Mucosa of stomach (tissue), 1 donor: Measurements from ENCODE around the gene AASDHPPT.
A peak's percentile ranks its signal among the peaks of the same experiment; 100 is the strongest.

Experiments
- H3K27me3 ChIP-seq: one replicate; pipeline ENCODE4 v1.7.0; 2013; ENCODE audit warnings: mild to moderate bottlenecking, low read length; ENCODE audit not compliant: control insufficient read depth, insufficient read depth
- H3K36me3 ChIP-seq: one replicate; pipeline ENCODE4 v1.7.0; 2013; ENCODE audit warnings: low read length; ENCODE audit not compliant: control insufficient read depth, insufficient read depth
- H3K4me1 ChIP-seq: one replicate; pipeline ENCODE4 v1.7.0; 2013; ENCODE audit warnings: mild to moderate bottlenecking, low read length; ENCODE audit not compliant: control insufficient read depth, insufficient read depth
- H3K4me3 ChIP-seq: one replicate; pipeline ENCODE4 v1.7.0; 2013; ENCODE audit warnings: low read length
- H3K9ac ChIP-seq: one replicate; pipeline ENCODE4 v1.7.0; 2013; ENCODE audit warnings: mild to moderate bottlenecking, low read length, moderate library complexity
- H3K9me3 ChIP-seq: one replicate; pipeline ENCODE4 v1.7.0; 2013; ENCODE audit warnings: mild to moderate bottlenecking, low read length, moderate library complexity; ENCODE audit not compliant: control insufficient read depth
- donor health status: Pancreatic carcinoma.

Gene AASDHPPT

DNA sequence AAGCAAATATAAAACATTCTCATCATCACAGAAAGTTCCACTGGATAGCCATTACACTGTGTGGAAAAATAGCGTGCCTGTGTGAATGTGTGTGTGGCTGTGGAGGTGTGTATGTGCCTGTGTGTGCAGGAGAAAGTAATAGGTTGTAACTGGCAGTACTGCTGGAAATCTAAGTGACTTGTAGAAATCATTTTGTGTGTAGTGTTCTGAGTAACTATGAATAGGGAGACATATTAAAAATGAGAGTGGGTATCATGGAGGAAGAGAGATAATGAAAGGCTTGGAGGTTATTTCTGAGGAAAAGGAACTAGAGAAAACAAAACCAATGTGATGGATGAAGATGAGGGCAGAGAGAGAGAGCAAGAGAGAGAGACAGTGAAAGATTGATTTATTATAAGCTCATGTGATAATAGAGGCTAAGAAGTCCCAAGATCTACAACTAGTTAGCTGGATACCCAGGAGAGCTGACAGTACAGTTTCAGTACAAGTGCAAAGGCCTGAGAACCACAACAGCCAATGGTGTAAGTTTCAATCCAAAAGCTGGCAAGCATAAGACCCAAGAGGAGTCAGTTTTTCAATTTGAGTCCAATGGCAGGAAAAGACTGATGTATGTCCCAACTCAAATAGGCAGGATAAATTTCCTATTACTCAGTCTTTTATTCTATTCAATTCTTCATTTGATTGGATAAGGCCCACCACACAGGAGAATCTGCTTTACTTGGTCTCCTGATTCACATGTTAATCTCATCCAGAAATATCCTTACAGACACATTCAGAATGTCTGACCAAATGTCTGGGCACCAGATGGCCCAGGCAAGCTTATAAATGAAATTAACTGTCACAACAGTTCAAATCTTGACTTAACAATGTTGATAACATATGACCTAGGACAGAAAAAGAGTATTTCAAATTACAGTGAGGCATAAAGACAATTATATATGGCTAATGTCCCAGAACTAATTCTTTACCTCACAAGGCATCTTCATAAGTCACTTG, 15.2 kb upstream of the AASDHPPT start:
- Histone ChIP-seq H3K4me1 (no peaks in the 10 kb centered on the region), H3K4me3 (no peak overlapping the region), H3K9ac (no peak overlapping the region), H3K27me3 (no peaks in the 10 kb centered on the region), H3K36me3 (no peaks in the 10 kb centered on the region), H3K9me3 (no peaks in the 10 kb centered on the region)

DNA sequence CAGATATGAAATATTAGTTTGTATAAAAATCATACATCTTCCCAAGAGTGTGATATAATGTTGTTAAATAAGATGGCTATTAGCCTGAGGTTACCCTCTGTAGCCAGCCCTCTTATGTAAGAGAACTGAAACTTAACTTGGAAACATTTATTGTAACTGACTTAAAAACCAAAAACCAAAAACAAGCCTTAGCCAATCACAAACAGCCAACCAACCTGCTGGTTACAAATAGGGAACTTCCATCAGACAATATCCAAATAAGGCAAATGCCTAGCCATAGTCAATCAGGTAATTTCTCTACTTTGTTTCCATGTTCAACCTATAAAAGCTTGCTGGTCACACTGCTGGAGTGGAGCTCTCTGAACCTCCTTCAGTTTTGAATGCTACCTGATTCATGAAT, 14.5 kb upstream of the AASDHPPT start:
- Histone ChIP-seq H3K27me3 (no peaks in the 10 kb centered on the region), H3K4me3 (no peak overlapping the region), H3K9ac (no peak overlapping the region)

DNA sequence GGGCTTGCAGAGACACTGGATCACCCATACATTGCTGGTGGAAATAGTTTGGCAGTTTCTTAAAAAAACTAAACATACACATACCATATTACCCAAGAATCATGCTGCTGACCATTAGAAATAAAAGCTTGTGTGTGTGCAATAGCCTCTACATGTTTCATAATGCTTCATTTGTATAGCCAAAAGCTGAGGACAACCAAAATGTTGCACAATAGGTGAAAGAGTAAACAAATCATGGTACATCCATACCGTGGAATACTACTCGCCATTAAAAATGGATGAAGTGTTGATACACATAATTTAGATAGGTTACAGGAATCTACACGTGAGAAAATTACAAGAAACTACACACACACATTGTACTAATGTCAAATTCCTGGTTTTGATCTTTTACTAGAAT, 6.9 kb upstream of the AASDHPPT start:
- Histone ChIP-seq H3K27me3 (no peaks in the 10 kb centered on the region), H3K36me3 (no peaks in the 10 kb centered on the region), H3K9me3 (no peaks in the 10 kb centered on the region), H3K9ac (no peak overlapping the region), H3K4me1 (no peaks in the 10 kb centered on the region), H3K4me3 (no peak overlapping the region)

More for the DNA sequence above, 14.5 kb upstream of the AASDHPPT start:
- Histone ChIP-seq H3K36me3 (no peaks in the 10 kb centered on the region), H3K9me3 (no peaks in the 10 kb centered on the region), H3K4me1 (no peaks in the 10 kb centered on the region)

DNA sequence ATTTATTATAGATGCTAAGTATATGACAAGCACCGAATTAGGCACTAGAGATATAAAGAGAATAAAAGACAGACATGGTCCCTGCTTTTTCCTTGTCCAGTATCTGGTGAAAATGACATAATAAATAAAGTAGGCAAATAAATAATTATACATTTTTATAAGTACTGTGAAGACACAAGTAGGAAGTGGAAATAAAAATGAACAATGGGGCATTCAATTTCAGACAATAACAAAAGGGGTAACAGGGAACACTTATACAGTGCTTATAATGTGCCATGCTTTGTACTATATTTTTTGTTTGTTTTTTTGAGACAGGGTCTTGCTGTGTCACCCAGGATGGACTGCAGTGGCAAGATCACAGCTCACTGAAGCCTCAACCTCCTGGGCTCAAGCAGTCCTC, 4.7 kb upstream of the AASDHPPT start:
- Histone ChIP-seq H3K4me3 (no peak overlapping the region), H3K9ac (no peak overlapping the region), H3K27me3 (no peaks in the 10 kb centered on the region), H3K9me3 (no peaks in the 10 kb centered on the region), H3K36me3 (no peaks in the 10 kb centered on the region), H3K4me1 (no peaks in the 10 kb centered on the region)

DNA sequence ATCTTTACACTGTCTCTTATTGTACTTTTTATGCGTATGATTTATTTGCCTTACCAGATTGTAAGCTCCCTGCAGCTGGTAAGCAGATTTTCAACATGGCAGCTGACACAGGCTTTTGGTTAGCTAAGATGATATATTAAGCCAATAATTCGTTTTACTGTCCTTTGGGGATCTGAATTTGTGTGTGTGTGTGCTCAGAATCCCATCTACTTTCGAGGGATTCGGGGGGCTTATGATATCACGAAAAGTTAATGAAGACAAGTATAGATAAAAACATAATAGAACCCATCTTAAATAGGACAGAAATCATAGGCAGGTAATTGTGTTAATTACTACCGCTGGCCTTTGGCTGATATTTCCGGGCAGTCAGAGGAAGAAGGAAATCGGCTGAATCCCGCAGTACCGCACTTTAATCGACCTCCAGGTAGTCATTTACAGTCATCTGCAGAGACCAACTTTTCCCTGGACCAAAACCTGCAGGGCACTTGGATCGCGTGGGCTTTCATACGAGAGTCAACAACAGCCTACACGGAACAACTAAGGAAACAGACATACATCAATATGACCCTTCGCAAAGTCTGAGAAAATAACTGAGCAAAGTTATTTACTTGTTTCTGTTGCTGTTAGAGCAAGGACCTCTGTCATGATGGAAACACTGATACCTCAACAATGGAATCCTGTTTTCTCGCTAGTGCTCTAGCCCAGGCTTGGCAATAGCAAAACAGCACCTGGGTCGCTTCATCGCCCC, 1.1 kb upstream of the AASDHPPT start:
- no peaks in the 10 kb centered on the region for H3K9me3 ChIP-seq
- H3K4me3 ChIP-seq = peak overlapping the region; percentile 71
- no peaks in the 10 kb centered on the region for H3K36me3 ChIP-seq
- peak overlapping the region; percentile 72 for H3K9ac ChIP-seq
- no peaks in the 10 kb centered on the region for H3K27me3 ChIP-seq
- H3K4me1 ChIP-seq = peaks cover 5% of the 10 kb centered on the region

DNA sequence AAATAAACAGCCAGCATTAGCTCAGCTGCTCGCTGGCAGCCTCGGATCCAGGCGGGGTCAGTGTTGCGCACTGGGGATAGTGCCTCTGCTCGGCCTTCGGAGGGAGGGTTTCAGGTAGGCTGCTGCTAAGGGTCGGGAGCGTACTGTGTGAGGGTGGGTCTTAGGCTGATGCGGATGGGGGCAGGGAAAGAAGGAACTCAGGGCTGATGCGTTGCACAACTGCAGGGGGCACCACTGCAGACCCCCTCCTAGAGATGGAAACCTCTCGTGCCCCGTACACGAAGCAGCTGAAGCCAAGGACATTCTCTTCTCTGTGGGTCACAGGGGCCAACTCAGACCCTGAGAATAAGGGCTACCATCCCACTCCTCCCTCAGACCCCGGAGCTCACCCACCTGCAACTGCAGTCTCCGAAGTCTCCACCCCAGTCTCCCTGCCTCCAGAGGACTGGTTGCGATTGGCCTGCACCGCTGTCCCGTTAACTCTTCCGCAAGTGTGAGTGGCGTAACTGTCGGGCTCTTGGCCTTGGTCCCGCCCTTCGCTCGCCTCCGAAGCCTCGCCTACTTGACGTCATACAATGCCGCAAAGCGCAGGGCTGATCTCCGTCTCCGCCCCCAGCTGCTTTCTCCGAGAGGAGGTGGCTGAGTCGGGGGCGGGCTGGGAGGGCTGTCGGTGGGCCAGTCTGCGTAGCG, 398 bp upstream of the AASDHPPT start, which contains the start of gene KBTBD3:
KBTBD3 (minus strand) TSS at position 429 of the 690 bp plus-strand sequence. CDS start 18,250 bp downstream, outside the sequence.
- peaks cover 5% of the 10 kb centered on the region for H3K4me1 ChIP-seq
- H3K9ac ChIP-seq = peak within 1 kb of the TSS; percentile 85

DNA sequence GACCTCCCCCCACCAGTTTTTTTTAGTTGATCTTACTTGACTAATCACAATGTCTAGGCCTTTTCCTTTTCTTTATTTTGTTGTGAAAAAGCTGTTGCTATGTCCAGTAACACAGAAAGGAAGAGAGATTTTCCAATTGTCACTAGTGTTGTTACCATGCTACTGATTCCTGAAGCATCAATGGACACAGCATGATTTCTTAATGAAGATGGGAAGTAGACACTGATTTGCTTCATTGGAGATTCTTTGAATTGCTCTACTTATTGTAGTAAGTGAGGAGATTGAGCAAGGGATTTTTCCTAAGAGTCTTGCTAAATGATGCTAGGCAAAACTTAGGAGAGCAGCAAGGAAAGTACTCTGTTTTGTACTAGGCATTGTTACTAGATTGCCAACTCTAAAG, 4.6 kb downstream of the AASDHPPT start:
- Histone ChIP-seq H3K36me3 (no peaks in the 10 kb centered on the region), H3K4me3 (no peak overlapping the region), H3K9me3 (no peaks in the 10 kb centered on the region), H3K4me1 (peaks cover 5% of the 10 kb centered on the region), H3K27me3 (no peaks in the 10 kb centered on the region), H3K9ac (no peak overlapping the region)

More for the DNA sequence above, 398 bp upstream of the AASDHPPT start, which contains the start of gene KBTBD3:
- H3K27me3 ChIP-seq = no peaks in the 10 kb centered on the region
- no peaks in the 10 kb centered on the region for H3K36me3 ChIP-seq
- H3K9me3 ChIP-seq = no peaks in the 10 kb centered on the region
- H3K4me3 ChIP-seq = peak within 1 kb of the TSS; percentile 71

DNA sequence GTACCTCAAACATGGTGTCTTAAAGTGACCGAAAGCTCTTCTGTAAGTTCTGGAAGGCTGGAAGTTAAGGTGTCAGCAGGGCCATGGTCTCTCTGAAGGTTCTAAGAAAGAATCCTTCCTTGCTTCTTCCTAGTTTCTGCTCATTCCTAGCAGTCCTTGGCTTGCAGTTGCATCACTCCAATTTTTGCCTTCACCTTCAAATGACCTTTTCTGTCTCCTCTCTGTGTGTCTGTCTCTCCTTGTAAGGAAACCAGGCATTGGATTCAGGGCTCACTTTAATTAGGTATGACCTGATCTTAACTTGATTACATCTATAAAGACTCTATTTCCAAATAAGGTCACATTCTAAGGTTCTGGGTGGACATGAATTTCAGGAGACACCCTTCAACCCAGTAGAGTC, 8.7 kb downstream of the AASDHPPT start:
- no peaks in the 10 kb centered on the region for H3K4me1 ChIP-seq
- no peaks in the 10 kb centered on the region for H3K36me3 ChIP-seq
- no peak overlapping the region for H3K9ac ChIP-seq
- H3K9me3 ChIP-seq = no peaks in the 10 kb centered on the region
- no peaks in the 10 kb centered on the region for H3K27me3 ChIP-seq
- H3K4me3 ChIP-seq = no peak overlapping the region

DNA sequence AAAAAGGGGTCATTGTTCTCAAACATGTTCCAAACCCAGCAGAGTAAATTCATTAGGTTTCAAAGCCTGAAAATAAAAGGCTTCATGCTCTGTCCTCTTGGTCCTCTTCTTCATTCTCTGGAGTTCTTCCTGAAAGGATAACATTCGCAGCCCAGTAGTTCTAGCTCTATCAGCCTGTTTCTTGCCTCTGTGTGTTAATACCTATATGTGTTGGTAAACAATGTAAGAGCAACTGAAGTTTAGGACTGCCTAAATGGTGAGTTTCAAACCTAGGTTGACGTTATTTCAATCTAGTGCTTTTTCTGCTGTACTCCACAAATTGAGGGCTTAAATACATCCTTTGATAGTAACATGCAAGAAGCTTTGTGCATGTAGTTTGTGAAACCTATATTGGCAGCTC, 9.4 kb downstream of the AASDHPPT start:
- Histone ChIP-seq H3K4me1 (no peaks in the 10 kb centered on the region), H3K4me3 (no peak overlapping the region), H3K9ac (no peak overlapping the region)

DNA sequence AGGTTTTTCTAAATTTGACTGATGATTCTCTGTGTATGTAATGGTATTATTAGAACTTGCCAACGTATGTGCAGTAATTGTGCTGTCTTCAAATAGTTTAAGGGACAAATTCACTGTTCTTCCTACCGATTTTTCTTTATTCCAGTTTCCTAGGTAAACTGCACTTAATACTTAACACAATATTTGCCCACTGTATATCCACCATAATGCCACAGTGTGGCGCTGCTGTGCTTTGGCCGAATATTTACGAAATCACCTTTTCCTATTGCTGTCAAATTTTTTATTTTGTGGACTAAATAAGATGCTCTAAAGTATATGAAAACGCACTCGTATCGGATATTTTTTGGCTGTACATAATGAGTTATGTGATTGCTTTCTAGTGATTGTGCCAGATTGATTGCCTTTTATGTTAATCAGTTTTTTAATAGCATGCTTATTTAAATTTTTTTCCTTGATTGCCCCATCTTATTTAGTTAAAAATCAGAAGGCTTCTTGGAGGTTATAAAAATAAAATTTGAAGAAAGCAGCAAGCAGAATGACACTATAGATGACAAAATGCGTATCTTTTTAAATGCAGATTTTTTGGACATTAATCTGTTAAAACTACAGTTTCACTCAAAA, 10.5 kb downstream of the AASDHPPT start:
- no peaks in the 10 kb centered on the region for H3K4me1 ChIP-seq
- H3K9ac ChIP-seq = peak overlapping the region; percentile 12
- no peaks in the 10 kb centered on the region for H3K36me3 ChIP-seq
- no peak overlapping the region for H3K4me3 ChIP-seq
- H3K9me3 ChIP-seq = no peaks in the 10 kb centered on the region
- H3K27me3 ChIP-seq = no peaks in the 10 kb centered on the region

More for the DNA sequence above, 9.4 kb downstream of the AASDHPPT start:
- H3K36me3 ChIP-seq = no peaks in the 10 kb centered on the region
- H3K27me3 ChIP-seq = no peaks in the 10 kb centered on the region
- H3K9me3 ChIP-seq = no peaks in the 10 kb centered on the region

DNA sequence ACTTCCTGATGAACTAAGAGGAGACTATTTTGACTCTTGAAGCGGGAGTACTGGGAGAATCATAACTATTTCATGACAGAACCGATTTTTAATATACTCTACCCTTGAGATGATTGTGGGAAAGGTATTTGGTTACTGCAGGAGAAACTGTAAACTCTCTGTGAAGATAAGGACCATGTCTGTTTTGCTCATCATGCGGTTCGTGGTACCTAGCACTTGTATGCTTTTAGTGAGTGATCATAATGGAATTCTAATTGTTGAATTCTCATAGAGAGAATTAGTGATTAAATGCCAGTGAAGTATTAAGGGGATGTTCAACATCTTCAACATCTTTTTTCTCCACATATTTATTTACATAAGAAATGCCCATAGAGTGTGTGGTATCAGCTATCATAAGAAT, 11.4 kb downstream of the AASDHPPT start:
- Histone ChIP-seq H3K36me3 (no peaks in the 10 kb centered on the region), H3K9me3 (no peaks in the 10 kb centered on the region), H3K4me3 (no peak overlapping the region), H3K4me1 (no peaks in the 10 kb centered on the region), H3K27me3 (no peaks in the 10 kb centered on the region), H3K9ac (no peak overlapping the region)
